Thyroid gland (tissue), 4 donors: ENCODE data around the gene FOXM1. TPM values are rescaled to one million over a fixed set of nuclear protein-coding genes. Genes with fewer than 3 reads are reported as not detected.

ENCODE experiments used
- DNase-seq, 2 donors: peaks; one replicate each; pipeline ENCODE4 v3.0.0-alpha.2; 2019
- H3K27ac ChIP-seq, 3 donors: fragments of 200-600 bp; sonication (generic); 1 replicate in 2 of 3; 2 replicates in 1 of 3; pipeline ENCODE4 v1.5.1; 2016 to 2019; ENCODE audit warnings: mild to moderate bottlenecking in 1 of 3, moderate library complexity in 1 of 3
- H3K27me3 ChIP-seq: fragments of 200-600 bp; sonication (generic); one replicate; pipeline ENCODE4 v1.5.1; 2019
- H3K36me3 ChIP-seq, 2 donors: fragments of 200-600 bp; sonication (generic); one replicate each; pipeline ENCODE4 v1.5.1; 2016 to 2019
- H3K4me1 ChIP-seq, 2 donors: fragments of 200-600 bp; sonication (generic); one replicate each; pipeline ENCODE4 v1.5.1; 2017 to 2019
- H3K4me3 ChIP-seq, 3 donors: fragments of 200-600 bp; sonication (generic); replicated peaks in 1 of 3; 1 replicate in 2 of 3; 2 replicates in 1 of 3; pipeline ENCODE4 v1.5.1; 2016; ENCODE audit warnings: mild to moderate bottlenecking in 1 of 3
- H3K9me3 ChIP-seq: fragments of 200-600 bp; sonication (generic); one replicate; pipeline ENCODE4 v1.5.1; 2017
- CTCF ChIP-seq, 6 experiments: fragments of 200-600 bp in 3 of 6; fragments of 450-650 bp in 3 of 6; sonication (generic) in 3 of 6; IDR thresholded peaks; one replicate each; pipeline ENCODE4 v1.5.1; 2016 to 2019; ENCODE audit warnings: antibody characterized with exemption in 6 of 6, mild to moderate bottlenecking in 2 of 6, inconsistent platforms in 1 of 6, moderate library complexity in 1 of 6
- POLR2A ChIP-seq, 2 donors: fragments of 450-650 bp; IDR thresholded peaks; one replicate each; pipeline ENCODE4 v1.6.1; 2017; ENCODE audit warnings: antibody characterized with exemption in 2 of 2, mild to moderate bottlenecking in 2 of 2, moderate library complexity in 1 of 2
- WGBS, 2 donors: methylation state at CpG; one replicate each; pipeline ENCODE4 v1.1.5; 2017; 5-methylcytosine and 5-hydroxymethylcytosine counted together
- intact Hi-C: fragments of 100-400 bp; cut with DNase I; formaldehyde crosslinking; loops from one replicate; pipeline ENCODE4 v1.15.1; 2023
- total RNA-seq, 4 donors: library from RNA; depleted of rRNA; stranded (reverse); fragments of >200 nt; gene quantifications; one replicate each; pipeline ENCODE4 v1.2.3, GENCODE V29; 2016

Gene FOXM1
- total RNA-seq, 4 donors from 2014 or later, result 0.54 to 0.67 (median 0.58) TPM; not detected in 1

GRCh38 chr12:2922329-2922728, 45.4 kb upstream of the FOXM1 start:
- H3K27me3 ChIP-seq, result no peaks in the 10 kb centered on the region
- no peaks in the 10 kb centered on the region for H3K9me3 ChIP-seq
- no peak overlapping the region for H3K27ac ChIP-seq
- H3K36me3 ChIP-seq, result peaks cover 3 to 12% of the 10 kb centered on the region in 2 donors
- TF ChIP-seq POLR2A (IDR thresholded peaks at IDR 0.05) (no peak), CTCF (IDR thresholded peaks at IDR 0.05) (no peak)
- no peak overlapping the region for H3K4me3 ChIP-seq
- WGBS, 2 donors, result 91 to 95% methylated on average over 2 of the region's 2 CpGs
- H3K4me1 ChIP-seq, result peaks cover 0 to 12% of the 10 kb centered on the region in 2 donors
- no peak for DNase-seq
- intact Hi-C loops, result no loop called here

GRCh38 chr12:2919249-2919648, 42.3 kb upstream of the FOXM1 start:
- no peak overlapping the region for H3K27ac ChIP-seq
- H3K36me3 ChIP-seq, result peaks cover 3 to 12% of the 10 kb centered on the region in 2 donors
- intact Hi-C loops, result no loop called here
- TF ChIP-seq CTCF (IDR thresholded peaks at IDR 0.05), result no peak
- TF ChIP-seq POLR2A (IDR thresholded peaks at IDR 0.05), result no peak
- H3K4me1 ChIP-seq, result peaks cover 0 to 12% of the 10 kb centered on the region in 2 donors
- H3K27me3 ChIP-seq, result no peaks in the 10 kb centered on the region
- no peaks in the 10 kb centered on the region for H3K9me3 ChIP-seq
- H3K4me3 ChIP-seq, result no peak overlapping the region
- 81 to 84% methylated on average over 2 of the region's 2 CpGs for WGBS, 2 donors
- no peak for DNase-seq

- Histone ChIP-seq H3K9me3 (no peaks in the 10 kb centered on the region), H3K27ac (peak overlapping the region in 1 of 3 donors; percentile 32), H3K4me1 (peaks cover 0 to 20% of the 10 kb centered on the region in 2 donors), H3K4me3 (no peak overlapping the region), H3K27me3 (no peaks in the 10 kb centered on the region), H3K36me3 (peaks cover 6 to 8% of the 10 kb centered on the region in 2 donors)
- no peak for DNase-seq
- no peak for TF ChIP-seq POLR2A (IDR thresholded peaks at IDR 0.05)
- intact Hi-C loops, result no loop called here
- WGBS, 2 donors, result 96 to 98% methylated on average over 2 to 3 of the region's 3 CpGs
Measured at GRCh38 chr12:2912216-2912575, 35.2 kb upstream of the FOXM1 start.

- TF ChIP-seq CTCF (IDR thresholded peaks at IDR 0.05), result no peak
- TF ChIP-seq POLR2A (IDR thresholded peaks at IDR 0.05), result no peak
- WGBS, 2 donors, result 36 to 55% methylated on average over 2 of the region's 2 CpGs
- Histone ChIP-seq H3K27me3 (no peaks in the 10 kb centered on the region), H3K9me3 (no peaks in the 10 kb centered on the region), H3K4me3 (no peak overlapping the region), H3K27ac (peak overlapping the region; percentile 13 to 70 (median 65)), H3K4me1 (peaks cover 3 to 33% of the 10 kb centered on the region in 2 donors), H3K36me3 (peaks cover 0 to under 1% of the 10 kb centered on the region in 2 donors)
- DNase-seq, result peak; percentile 94 to 96
- intact Hi-C loops, result no loop called here
Measured at GRCh38 chr12:2904260-2904659, 27.3 kb upstream of the FOXM1 start.

- Histone ChIP-seq H3K4me3 (no peak overlapping the region), H3K36me3 (no peaks in the 10 kb centered on the region), H3K27me3 (no peaks in the 10 kb centered on the region), H3K4me1 (peaks cover 3 to 27% of the 10 kb centered on the region in 2 donors), H3K9me3 (no peaks in the 10 kb centered on the region), H3K27ac (peak overlapping the region in 1 of 3 donors; percentile 30)
- no peak for TF ChIP-seq POLR2A (IDR thresholded peaks at IDR 0.05)
- no peak for TF ChIP-seq CTCF (IDR thresholded peaks at IDR 0.05)
- WGBS, 2 donors, result 12 to 17% methylated on average over 4 of the region's 4 CpGs
- DNase-seq, result peak; percentile 58 to 61
- intact Hi-C loops, result no loop called here
Measured at GRCh38 chr12:2902272-2902880, 25.4 kb upstream of the FOXM1 start.
